GM18508 (cell line): Measurements from ENCODE around the gene FGD6.
"Not testable (repeated sequence)": the region's sequence is repeated elsewhere in the genome, so short reads cannot be mapped to it uniquely, and the experiment has no call there.

Experiments used
- ATAC-seq: cut with Tn5 transposase; IDR thresholded peaks from one replicate; pipeline ENCODE4 v1.9.1; 2021; ENCODE audit warnings: moderate number of reproducible peaks; ENCODE audit not compliant: insufficient read depth, unreplicated experiment

FGD6 gene

GRCh38 chr12:95134085-95134484 is 83.2 kb downstream of the FGD6 start:
- ATAC-seq: no peak

GRCh38 chr12:95131589-95132340 is 85.5 kb downstream of the FGD6 start:
- no peak for ATAC-seq

- no peak for ATAC-seq
Observed at GRCh38 chr12:95130096-95130495, 87.2 kb downstream of the FGD6 start.

GRCh38 chr12:95129115-95129514 is 88.2 kb downstream of the FGD6 start:
- ATAC-seq: no peak

DNA sequence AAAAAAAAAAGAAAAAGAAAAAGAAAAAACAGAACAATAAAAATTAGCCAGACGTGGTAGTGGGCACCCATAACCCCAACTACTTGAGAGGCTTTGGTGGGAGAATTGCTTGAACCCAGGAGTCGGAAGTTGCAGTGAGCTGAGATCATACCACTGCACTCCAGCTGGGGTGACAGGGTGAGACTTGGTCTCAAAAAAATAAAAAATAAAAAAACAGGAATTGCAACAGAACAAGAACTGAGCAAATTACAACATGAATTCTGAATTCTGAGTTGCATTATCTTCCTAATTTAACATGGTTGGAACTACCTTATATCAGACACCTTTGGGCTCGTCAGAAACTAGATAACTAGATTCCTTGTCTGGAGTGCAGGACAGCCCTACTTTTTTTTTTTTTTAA is 90.5 kb downstream of the FGD6 start:
- no peak for ATAC-seq

DNA sequence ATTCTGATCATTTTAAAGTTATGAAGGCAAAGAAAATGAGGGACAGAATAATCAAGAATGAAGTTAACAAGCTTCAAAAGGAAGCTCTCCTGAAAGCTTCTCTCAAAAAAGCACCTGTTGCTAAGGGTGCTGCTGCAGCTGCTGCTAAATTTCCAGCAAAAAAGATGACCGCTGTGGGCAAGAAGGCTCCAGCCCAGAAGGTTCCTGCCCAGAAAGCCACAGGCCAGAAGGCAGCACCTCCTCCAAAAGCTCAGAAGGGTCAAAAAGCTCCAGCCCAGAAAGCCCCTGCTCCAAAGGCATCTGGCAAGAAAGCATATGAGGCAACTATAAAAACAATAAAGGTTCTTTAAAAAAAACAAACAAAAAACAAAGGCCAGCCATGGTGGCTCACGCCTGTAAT is 91.2 kb downstream of the FGD6 start:
- ATAC-seq: no peak

DNA sequence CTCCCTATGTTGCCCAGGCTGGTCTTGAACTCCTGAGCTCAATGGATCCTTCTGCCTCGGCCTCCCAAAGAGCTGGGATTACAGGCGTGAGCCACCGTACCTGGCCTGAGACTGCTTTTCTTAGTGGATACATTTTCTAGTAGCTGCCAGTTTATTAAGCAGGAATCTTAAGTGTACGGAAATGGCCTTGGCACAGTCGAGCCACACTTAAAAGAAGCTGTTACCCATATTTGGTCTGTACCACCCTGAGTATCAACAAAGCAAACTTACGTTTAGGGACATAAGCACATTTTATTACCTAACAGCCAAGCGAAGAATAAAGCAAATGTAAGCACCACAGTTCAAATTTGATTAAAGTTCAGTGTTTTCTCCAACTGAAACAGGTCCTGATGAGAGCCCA is 93.2 kb downstream of the FGD6 start:
- no peak for ATAC-seq

GRCh38 chr12:95118788-95119179 is 98.5 kb downstream of the FGD6 start:
- no peak for ATAC-seq

- no peak for ATAC-seq
Observed at GRCh38 chr12:95118138-95118787, 99.0 kb downstream of the FGD6 start.

- peak; percentile 49 for ATAC-seq
Observed at GRCh38 chr12:95117178-95117599, 100.1 kb downstream of the FGD6 start.

DNA sequence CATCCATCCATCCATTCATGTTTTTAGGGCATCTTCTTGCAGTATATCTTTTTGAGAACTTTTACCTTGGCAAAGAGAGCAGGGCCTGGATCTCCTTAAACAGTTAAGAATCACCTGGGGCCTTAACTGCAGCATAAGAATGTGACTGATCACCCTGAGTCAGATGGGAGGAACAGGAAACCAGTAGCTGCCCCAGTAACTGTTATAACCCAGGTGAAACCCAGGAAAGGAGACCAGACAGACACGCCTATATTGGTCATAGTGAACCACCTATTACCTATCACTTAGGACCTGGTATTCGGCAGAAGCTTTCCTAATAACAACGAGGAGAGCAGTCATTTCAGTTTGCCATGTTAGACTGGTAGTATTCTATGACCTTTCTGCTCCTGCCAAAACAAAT is 100.5 kb downstream of the FGD6 start:
- ATAC-seq: peak; percentile 71

DNA sequence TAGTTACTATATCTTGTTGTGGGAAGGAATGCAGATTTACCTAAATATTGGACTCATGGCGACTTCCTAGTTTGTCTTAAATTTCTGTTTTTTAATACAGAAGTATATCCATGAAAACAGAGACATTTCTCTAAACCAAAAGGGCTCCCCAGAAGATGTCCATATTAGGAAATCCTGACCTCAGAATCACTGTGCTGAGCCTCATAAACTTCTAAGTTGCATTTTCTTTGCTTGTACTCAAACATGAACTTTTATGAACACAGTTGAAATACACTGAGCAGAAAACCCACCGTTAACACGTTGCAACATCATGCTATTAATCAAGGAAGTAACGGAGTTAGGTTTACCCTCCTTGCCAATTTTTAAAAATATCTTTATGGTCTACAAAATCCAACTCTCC is 100.9 kb downstream of the FGD6 start:
- no peak for ATAC-seq

DNA sequence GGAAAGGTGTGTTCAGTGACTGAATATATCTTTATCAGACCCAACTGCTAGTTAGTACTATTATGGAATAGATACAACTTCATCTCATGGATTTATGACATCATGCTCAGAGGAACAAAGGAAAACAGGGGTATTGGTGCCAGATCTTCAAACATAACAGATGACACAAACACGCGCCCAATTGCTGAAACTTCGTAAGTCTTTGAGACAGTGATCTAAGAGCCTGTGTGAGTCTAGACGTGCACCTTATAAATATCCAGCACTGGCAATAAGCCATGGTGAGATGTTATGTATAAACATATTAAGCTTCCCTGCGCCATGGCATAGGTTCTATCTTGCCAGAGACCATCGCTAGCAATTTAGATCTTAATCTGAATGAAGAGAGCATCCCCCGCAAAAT is 101.6 kb downstream of the FGD6 start:
- ATAC-seq: no peak

GRCh38 chr12:95114766-95115405 is 102.4 kb downstream of the FGD6 start:
- ATAC-seq: no peak

- ATAC-seq: no peak
Observed at GRCh38 chr12:95107362-95107761, 109.9 kb downstream of the FGD6 start.

DNA sequence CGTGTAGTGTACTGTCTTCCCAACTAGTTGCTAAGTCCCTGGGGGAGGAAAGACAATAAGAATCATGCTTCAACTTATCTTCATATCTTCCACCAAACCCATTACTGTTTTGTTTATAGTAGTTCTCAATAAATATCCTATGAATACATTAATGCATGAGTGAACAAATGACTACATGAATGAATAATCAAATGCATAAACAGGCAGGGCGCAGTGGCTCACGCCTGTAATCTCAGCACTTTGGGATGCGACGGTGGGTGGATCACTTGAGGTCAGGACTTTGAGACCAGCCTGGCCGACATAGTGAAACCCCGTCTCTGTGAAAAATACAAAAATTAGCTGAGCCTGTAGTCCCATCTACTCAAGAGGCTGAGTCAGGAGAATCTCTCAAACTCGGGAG is 111.7 kb downstream of the FGD6 start:
- no peak for ATAC-seq

DNA sequence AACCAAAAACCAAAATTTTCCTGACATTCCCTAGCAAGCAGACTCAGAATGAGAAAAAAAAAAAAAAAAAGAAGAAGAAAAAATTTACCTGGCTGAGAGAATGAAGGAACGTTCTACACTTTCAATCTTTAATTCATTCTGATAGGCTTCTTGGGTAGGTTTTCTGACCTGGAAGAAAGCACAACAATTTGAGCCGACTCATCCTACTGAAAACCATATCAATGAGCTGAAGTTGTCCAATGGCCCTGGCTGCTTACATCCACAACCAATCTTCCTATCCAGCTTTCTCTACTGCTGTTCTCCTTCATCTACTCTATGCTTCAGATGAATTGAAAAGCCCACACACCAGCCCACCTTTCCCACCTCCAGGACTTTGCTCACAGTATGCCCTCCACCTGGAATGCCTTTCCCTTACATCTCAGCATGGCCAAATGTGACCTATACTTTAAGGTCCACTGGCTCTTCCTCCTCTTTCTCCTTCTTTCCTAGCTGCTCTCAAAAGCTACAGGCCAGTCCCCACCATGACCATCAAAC is 112.3 kb downstream of the FGD6 start:
- no peak for ATAC-seq

- ATAC-seq: peak; percentile 98
Observed at GRCh38 chr12:95102916-95103671, 114.2 kb downstream of the FGD6 start.

GRCh38 chr12:95101957-95102356 is 115.3 kb downstream of the FGD6 start:
- ATAC-seq: not testable (repeated sequence)
